Measurements from ENCODE around the gene SIRT7.

DNA sequence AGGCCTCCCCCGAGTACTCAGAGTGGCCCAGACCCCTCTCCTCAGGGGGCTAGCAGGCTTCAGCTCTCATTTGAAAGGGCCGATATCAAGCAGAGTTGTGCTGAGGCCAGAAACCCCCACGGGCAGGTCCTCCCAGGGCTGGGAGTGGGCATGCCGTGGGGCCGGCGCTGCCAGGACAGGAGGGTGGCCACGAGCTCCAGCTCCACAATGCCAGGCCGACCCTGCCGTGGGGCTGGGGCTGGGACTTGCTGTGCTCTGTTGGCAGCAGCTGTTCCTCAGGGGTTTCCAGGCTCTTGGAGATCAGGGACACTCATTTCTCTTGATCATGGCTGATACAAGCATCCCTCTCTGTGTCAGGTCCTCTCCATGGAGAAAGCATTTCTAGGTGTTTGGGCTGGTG, 19.1 kb downstream of the SIRT7 start:
- TF ChIP-seq, protein P1, sequence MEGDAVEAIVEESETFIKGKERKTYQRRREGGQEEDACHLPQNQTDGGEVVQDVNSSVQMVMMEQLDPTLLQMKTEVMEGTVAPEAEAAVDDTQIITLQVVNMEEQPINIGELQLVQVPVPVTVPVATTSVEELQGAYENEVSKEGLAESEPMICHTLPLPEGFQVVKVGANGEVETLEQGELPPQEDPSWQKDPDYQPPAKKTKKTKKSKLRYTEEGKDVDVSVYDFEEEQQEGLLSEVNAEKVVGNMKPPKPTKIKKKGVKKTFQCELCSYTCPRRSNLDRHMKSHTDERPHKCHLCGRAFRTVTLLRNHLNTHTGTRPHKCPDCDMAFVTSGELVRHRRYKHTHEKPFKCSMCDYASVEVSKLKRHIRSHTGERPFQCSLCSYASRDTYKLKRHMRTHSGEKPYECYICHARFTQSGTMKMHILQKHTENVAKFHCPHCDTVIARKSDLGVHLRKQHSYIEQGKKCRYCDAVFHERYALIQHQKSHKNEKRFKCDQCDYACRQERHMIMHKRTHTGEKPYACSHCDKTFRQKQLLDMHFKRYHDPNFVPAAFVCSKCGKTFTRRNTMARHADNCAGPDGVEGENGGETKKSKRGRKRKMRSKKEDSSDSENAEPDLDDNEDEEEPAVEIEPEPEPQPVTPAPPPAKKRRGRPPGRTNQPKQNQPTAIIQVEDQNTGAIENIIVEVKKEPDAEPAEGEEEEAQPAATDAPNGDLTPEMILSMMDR (conservative IDR thresholded peaks at IDR 0.05 in 1 of 2, IDR thresholded peaks at IDR 0.05 in 1 of 2; ENCODE audit: extremely low read depth in 1 of 2, insufficient read depth in 1 of 2, low read depth in 1 of 2, low read length in 2 of 2) = no peak
- TF ChIP-seq EZH2 (IDR thresholded peaks at IDR 0.05; ENCODE audit: borderline replicate concordance, low read length) = no peak

Measured in mammary epithelial cell (primary cell).